GM12892 (cell line): ENCODE results near the gene PRSS27.

Experiments used
- POLR2A ChIP-seq: IDR thresholded peaks from 2 replicates; pipeline ENCODE4 v1.6.1; 2011; ENCODE audit warnings: low read depth, low read length, control low read depth
- POLR2AphosphoS5 ChIP-seq: IDR thresholded peaks from 2 replicates; pipeline ENCODE4 v1.6.1; 2011; ENCODE audit warnings: low read depth, low read length, control low read depth
- TAF1 ChIP-seq: IDR thresholded peaks from 2 replicates; pipeline ENCODE4 v1.6.1; 2011; ENCODE audit warnings: low read depth, mild to moderate bottlenecking, control low read depth, low read length, borderline replicate concordance

DNA sequence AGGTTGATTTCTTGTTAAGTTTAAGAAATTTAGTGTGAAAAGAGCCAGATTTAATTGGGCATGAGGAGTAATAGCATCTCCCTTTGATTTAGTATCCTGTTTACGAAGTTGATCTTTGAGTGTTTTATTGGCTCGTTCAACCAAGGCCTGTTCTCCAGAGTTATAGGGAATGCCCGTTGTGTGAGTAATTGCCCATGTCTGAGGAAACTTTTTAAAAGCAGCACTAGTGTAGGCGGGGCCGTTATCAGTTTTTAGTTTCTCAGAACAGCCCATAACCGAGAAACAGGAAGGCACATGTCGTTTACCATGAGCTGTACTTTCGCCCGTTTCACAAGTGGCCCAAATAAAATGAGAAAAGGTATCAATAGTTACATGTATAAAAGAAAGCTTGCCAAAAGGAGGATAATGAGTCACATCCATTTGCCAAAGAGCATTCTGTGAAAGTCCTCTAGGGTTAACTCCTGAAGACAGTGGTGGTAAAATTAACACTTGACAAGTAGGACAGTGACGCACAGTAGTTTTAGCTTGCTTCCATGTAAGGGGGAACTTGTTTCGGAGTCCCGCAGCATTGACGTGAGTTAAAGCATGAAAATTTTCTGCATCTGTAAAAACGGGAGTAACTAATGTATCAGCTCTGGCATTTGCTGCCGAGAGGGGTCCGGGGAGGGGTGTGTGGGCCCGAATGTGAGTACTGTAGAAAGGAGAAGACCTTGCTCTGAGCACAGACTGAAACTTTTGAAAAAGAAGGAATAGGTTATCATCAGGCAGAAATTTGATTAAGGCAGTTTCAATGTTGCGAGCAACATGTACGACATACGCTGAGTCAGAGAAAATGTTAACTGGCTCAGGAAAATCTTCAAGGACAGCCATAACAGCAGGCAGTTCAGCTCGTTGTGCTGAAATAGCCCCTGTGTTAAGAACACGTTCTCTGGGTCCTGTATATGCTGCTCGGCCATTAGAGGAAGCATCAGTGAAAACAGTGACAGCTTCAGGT is 56.2 kb downstream of the PRSS27 start:
- TF ChIP-seq POLR2A (no peak), POLR2AphosphoS5 (no peak), TAF1 (no peak)
